Right lobe of liver (tissue), 6 donors: ENCODE measurements around the gene ADGRL4. TPM values are rescaled to one million over a fixed set of nuclear protein-coding genes. Genes with fewer than 3 reads are reported as not detected.

Experiments
- ATAC-seq, 4 donors: fragments of 200-7000 bp; cut with Tn5 transposase; one replicate each; pipeline ENCODE4 v1.9.1; 2020; ENCODE audit warnings: mild to moderate bottlenecking in 4 of 4, moderate library complexity in 4 of 4
- DNase-seq, 3 donors: peaks; one replicate each; pipeline ENCODE4 v3.0.0-alpha.2; 2020
- H3K27ac ChIP-seq, 3 donors: fragments of 200-600 bp; one replicate each; pipeline ENCODE4 v1.8.0; 2022
- H3K27me3 ChIP-seq, 2 donors: fragments of 200-600 bp; one replicate each; pipeline ENCODE4 v1.8.0; 2022
- H3K36me3 ChIP-seq, 4 donors: fragments of 200-600 bp; sonication (generic) in 1 of 4; one replicate each; pipeline versions ENCODE4 v1.5.1 to v1.8.0; 2017 to 2022; ENCODE audit warnings: control low read depth in 1 of 4
- H3K4me1 ChIP-seq, 4 donors: fragments of 200-600 bp; sonication (generic) in 1 of 4; one replicate each; pipeline versions ENCODE4 v1.5.1 to v1.8.0; 2017 to 2022; ENCODE audit warnings: control low read depth in 1 of 4
- H3K4me3 ChIP-seq, 3 donors: fragments of 200-600 bp; one replicate each; pipeline ENCODE4 v1.8.0; 2022
- H3K9me3 ChIP-seq, 4 donors: fragments of 200-600 bp; sonication (generic) in 1 of 4; one replicate each; pipeline versions ENCODE4 v1.5.1 to v1.8.0; 2017 to 2022; ENCODE audit warnings: control low read depth in 1 of 4
- CTCF ChIP-seq, 4 donors: fragments of 200-600 bp in 3 of 4; fragments of 450-650 bp in 1 of 4; IDR thresholded peaks; one replicate each; pipeline versions ENCODE4 v1.5.1 to v1.8.0; 2016 to 2022; ENCODE audit warnings: antibody characterized with exemption in 4 of 4, mild to moderate bottlenecking in 2 of 4
- POLR2A ChIP-seq: fragments of 450-650 bp; IDR thresholded peaks from one replicate; pipeline ENCODE4 v1.6.1; 2017; ENCODE audit warnings: antibody characterized with exemption, mild to moderate bottlenecking
- WGBS: methylation state at CpG from one replicate; pipeline ENCODE4 v1.1.6; 2018; ENCODE audit warnings: low coverage, low lambda C conversion rate; ENCODE audit not compliant: insufficient coverage; ENCODE audit errors: missing lambda C conversion rate; 5-methylcytosine and 5-hydroxymethylcytosine counted together
- intact Hi-C, 2 donors: fragments of 100-400 bp; cut with DNase I; formaldehyde crosslinking; loops; one replicate each; pipeline versions ENCODE4 v1.11.2 to v1.14.1; 2022
- total RNA-seq, 6 experiments: library from RNA; depleted of rRNA in 2 of 6; stranded (reverse); fragments of >200 nt in 2 of 6; fragmentation: NEBNext Ultra II Directional in 3 of 6; extraction: Animal tissue kit (Norgen Biotek cat#: 25700) in 3 of 6; gene quantifications; one replicate each; pipeline versions ENCODE4 v1.1.0 to v1.2.4, GENCODE V29; 2016 to 2023
- donor health status: DM: no; HTN: yes; CAD: no.
- donor health status: DM: no; HTN: no; CAD: no.
- donor health status: DM: no; HTN: no; CAD: no.
- donor health status: DM: no; HTN: yes; CAD: no.
- donor health status: DM: no; HTN: yes; CAD: no.

ADGRL4 gene
- total RNA-seq, 6 experiments from 2014 or later = 3.0 to 14.9 (median 6.8) TPM

GRCh38 chr1:78871249-78871648 lies 135.3 kb downstream of the ADGRL4 start:
- no peaks in the 10 kb centered on the region for H3K4me1 ChIP-seq
- H3K27me3 ChIP-seq = no peaks in the 10 kb centered on the region
- no peak overlapping the region for H3K27ac ChIP-seq
- H3K9me3 ChIP-seq = no peaks in the 10 kb centered on the region
- WGBS = 67% methylated on average over 1 of the region's 1 CpG
- H3K4me3 ChIP-seq = no peak overlapping the region
- intact Hi-C loops = no loop called here
- no peak for DNase-seq
- ATAC-seq = no peak
- H3K36me3 ChIP-seq = no peaks in the 10 kb centered on the region
- TF ChIP-seq CTCF (IDR thresholded peaks at IDR 0.05) = no peak
- no peak for TF ChIP-seq POLR2A

GRCh38 chr1:78869136-78869535 lies 137.4 kb downstream of the ADGRL4 start:
- WGBS = 48% methylated on average over 2 of the region's 2 CpGs
- Histone ChIP-seq H3K27me3 (no peaks in the 10 kb centered on the region), H3K27ac (no peak overlapping the region), H3K36me3 (no peaks in the 10 kb centered on the region), H3K4me1 (no peaks in the 10 kb centered on the region), H3K9me3 (no peaks in the 10 kb centered on the region), H3K4me3 (no peak overlapping the region)
- ATAC-seq (no peak), DNase-seq (no peak)
- intact Hi-C loops = no loop called here
- no peak for TF ChIP-seq POLR2A
- no peak for TF ChIP-seq CTCF (IDR thresholded peaks at IDR 0.05)

GRCh38 chr1:78864175-78864574 lies 142.4 kb downstream of the ADGRL4 start:
- H3K27me3 ChIP-seq = no peaks in the 10 kb centered on the region
- no peak overlapping the region for H3K27ac ChIP-seq
- no peaks in the 10 kb centered on the region for H3K36me3 ChIP-seq
- no peak for TF ChIP-seq CTCF (IDR thresholded peaks at IDR 0.05)
- TF ChIP-seq POLR2A = no peak
- intact Hi-C loops = no loop called here
- no peaks in the 10 kb centered on the region for H3K9me3 ChIP-seq
- WGBS = 65% methylated on average over 2 of the region's 2 CpGs
- no peak for ATAC-seq
- DNase-seq = no peak
- no peak overlapping the region for H3K4me3 ChIP-seq
- H3K4me1 ChIP-seq = no peaks in the 10 kb centered on the region

GRCh38 chr1:78856096-78856495 lies 150.4 kb downstream of the ADGRL4 start:
- ATAC-seq (no peak), DNase-seq (no peak)
- H3K9me3 ChIP-seq = no peaks in the 10 kb centered on the region
- no peaks in the 10 kb centered on the region for H3K36me3 ChIP-seq
- no peaks in the 10 kb centered on the region for H3K4me1 ChIP-seq
- no peak overlapping the region for H3K4me3 ChIP-seq
- no peaks in the 10 kb centered on the region for H3K27me3 ChIP-seq
- intact Hi-C loops = no loop called here
- TF ChIP-seq CTCF (IDR thresholded peaks at IDR 0.05) (no peak), POLR2A (no peak)
- 37% methylated on average over 2 of the region's 2 CpGs for WGBS
- H3K27ac ChIP-seq = no peak overlapping the region

- H3K27ac ChIP-seq = no peak overlapping the region
- H3K9me3 ChIP-seq = no peaks in the 10 kb centered on the region
- intact Hi-C loops = no loop called here
- H3K4me3 ChIP-seq = no peak overlapping the region
- H3K4me1 ChIP-seq = no peaks in the 10 kb centered on the region
- no peak for TF ChIP-seq POLR2A
- no peak for TF ChIP-seq CTCF (IDR thresholded peaks at IDR 0.05)
- no peaks in the 10 kb centered on the region for H3K36me3 ChIP-seq
- no peaks in the 10 kb centered on the region for H3K27me3 ChIP-seq
- no peak for DNase-seq
- ATAC-seq = no peak
Measured at GRCh38 chr1:78855258-78855657, 151.3 kb downstream of the ADGRL4 start.
